Epidermal melanocyte (primary cell): Measurements from ENCODE around the gene DDX56.
"Not testable (repeated sequence)": the region's sequence is repeated elsewhere in the genome, so short reads cannot be mapped to it uniquely, and the experiment has no call there.

Experiments
- DNase-seq: peaks from one replicate; pipeline ENCODE4 v3.0.0; 2011; ENCODE audit warnings: low spot score; ENCODE audit not compliant: insufficient read length

Gene DDX56

GRCh38 chr7:44562622-44562962 lies 11.1 kb downstream of the DDX56 start:
- DNase-seq = not testable (repeated sequence)

GRCh38 chr7:44561962-44562621 lies 11.6 kb downstream of the DDX56 start:
- no peak for DNase-seq

GRCh38 chr7:44561481-44561880 lies 12.2 kb downstream of the DDX56 start:
- no peak for DNase-seq

GRCh38 chr7:44559485-44559884 lies 14.2 kb downstream of the DDX56 start:
- DNase-seq = no peak

- no peak for DNase-seq
Measured at GRCh38 chr7:44557485-44557884, 16.2 kb downstream of the DDX56 start.

- no peak for DNase-seq
Measured at GRCh38 chr7:44555350-44555749, 18.4 kb downstream of the DDX56 start.

- not testable (repeated sequence) for DNase-seq
Measured at GRCh38 chr7:44552473-44553005, 21.2 kb downstream of the DDX56 start.

- no peak for DNase-seq
Measured at GRCh38 chr7:44549457-44549856, 24.3 kb downstream of the DDX56 start.

GRCh38 chr7:44548893-44549292 lies 24.8 kb downstream of the DDX56 start:
- no peak for DNase-seq

- DNase-seq = no peak
Measured at GRCh38 chr7:44547536-44548231, 26.0 kb downstream of the DDX56 start.

GRCh38 chr7:44541876-44542610 lies 31.7 kb downstream of the DDX56 start:
- no peak for DNase-seq

GRCh38 chr7:44541028-44541869 lies 32.5 kb downstream of the DDX56 start, which contains the start of gene NPC1L1:
Gene NPC1L1, minus strand, starts transcription at chr7:44541330. Its CDS starts 71 bp downstream, at chr7:44541259.
- no peak for DNase-seq

- DNase-seq = no peak
Measured at GRCh38 chr7:44540592-44541027, 33.1 kb downstream of the DDX56 start.

GRCh38 chr7:44539669-44540506 lies 33.8 kb downstream of the DDX56 start:
- no peak for DNase-seq

GRCh38 chr7:44538798-44539668 lies 34.7 kb downstream of the DDX56 start:
- no peak for DNase-seq

GRCh38 chr7:44538093-44538797 lies 35.5 kb downstream of the DDX56 start:
- no peak for DNase-seq

- no peak for DNase-seq
Measured at GRCh38 chr7:44537442-44537841, 36.3 kb downstream of the DDX56 start.

- DNase-seq = no peak
Measured at GRCh38 chr7:44536090-44536489, 37.6 kb downstream of the DDX56 start.
